ENCODE measurements around the gene BLOC1S3.

The BLOC1S3 gene, protein sequence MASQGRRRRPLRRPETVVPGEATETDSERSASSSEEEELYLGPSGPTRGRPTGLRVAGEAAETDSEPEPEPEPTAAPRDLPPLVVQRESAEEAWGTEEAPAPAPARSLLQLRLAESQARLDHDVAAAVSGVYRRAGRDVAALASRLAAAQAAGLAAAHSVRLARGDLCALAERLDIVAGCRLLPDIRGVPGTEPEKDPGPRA

DNA sequence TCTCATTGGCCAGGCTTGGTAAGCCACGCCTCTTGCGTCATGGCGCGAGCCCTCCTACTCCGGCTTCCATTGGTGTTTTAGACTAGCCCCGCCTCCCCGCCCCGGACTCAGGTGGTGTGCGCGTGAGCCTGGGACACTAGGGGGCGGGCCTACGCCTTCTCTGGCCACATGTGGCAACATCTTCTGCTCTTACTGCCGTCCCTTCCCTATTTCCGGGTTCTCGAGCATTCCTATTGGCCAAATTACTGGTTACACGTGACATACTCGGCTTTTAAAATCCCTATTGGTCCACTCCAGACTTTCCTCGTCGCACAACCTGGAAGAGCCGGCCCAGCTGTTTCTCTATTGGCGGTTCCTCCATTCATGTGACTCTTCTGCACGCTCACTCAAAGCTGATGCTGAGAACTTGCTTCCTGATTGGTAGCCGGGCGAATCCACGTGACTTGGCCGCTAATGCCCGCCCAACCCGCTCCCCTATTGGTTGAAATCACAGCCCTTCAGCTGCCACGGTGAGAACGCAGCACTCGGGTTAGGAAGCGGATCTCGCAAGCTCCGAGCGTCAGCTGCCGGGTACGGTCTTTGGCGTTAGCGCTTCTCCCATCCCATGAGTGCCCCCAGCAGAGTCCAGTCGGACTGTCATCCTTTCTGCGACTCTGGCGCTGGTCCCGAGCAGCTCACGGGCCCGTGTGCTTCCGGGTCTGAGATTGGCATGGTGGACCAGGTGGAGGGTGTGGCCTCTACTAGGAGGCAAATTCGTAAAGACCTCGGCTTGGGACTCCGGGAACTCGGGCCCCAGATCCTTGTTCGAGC, at the start of gene BLOC1S3:
BLOC1S3 (plus strand) TSS at position 523 of the 810 bp plus-strand sequence. CDS start 513 bp downstream, outside the sequence.
- peak; percentile 100 for DNase-seq

DNA sequence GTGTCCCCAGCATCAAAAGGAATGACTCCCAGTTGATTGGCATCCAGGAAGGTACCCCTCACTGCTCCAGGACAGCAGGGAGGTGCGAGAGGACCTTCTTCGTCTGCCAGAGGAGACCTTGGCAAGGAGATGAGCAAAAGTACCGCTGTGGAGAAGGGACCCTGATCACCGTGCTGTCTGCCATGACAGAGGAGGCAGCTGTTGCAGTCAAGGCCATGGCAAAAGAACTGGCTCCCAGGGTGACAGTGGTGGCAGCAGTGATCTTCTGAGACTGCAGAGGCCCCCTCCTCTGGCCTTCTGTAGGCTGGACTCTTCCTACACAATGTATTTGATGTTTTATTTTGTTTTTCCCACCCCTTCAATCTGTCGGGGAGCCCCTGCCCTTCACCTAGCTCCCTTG, 49.8 kb upstream of the BLOC1S3 start:
- DNase-seq = no peak

DNA sequence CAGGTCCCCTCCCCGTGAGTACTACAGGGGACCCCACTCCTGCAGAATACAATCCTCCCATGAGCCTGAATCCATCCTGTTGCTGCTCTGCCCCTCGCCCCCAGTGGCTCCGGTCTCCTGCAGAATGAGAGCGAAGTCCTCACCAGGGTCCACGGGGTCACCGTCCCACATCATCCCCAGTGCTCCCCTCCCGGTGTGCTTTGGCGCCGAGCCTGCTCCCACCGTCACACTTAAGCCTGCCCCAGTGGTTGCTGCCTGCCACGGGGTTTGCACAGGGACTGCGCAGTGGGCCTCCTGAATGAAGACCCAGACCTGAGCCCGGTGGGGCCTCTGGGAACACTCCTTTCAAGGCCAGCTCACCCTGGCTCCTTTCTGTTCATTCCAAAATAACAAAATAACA, 48.3 kb upstream of the BLOC1S3 start:
- no peak for DNase-seq

DNA sequence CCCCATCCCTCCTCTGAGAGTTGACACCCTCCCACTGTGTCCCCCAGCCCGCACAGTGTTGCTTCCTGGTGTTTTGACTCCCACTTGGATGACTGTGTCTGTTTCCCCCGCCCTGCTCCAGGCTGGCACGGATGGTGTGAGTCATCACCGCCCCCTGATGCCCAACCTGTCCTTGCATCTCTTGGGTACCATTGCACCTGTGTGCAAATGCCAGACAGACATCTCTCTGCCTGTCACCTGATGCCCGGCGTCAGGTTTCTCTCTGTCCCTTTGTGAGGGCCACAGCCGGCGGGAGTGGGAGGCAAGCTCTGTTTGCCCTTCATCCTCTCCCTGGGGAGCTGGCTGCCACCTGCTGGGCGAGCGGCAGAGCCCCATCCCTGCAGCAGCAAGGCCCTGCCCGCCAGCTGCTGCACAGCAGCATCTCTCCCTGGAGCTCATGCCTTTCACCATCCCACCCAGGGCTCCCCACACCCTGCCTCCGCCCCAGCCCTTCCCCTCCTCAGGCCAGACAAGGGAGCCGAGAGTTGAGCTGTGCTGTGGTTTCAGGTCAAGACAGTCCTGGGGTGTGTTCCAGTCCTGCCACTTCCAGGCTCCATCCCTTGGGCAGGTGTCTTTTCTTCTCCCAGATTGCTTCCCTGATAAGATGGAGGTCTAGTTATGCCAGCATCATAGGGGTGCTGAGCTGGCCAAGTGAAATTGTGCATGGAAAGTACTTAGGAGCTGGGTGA, 47.5 kb upstream of the BLOC1S3 start:
- DNase-seq = peak; percentile 97

DNA sequence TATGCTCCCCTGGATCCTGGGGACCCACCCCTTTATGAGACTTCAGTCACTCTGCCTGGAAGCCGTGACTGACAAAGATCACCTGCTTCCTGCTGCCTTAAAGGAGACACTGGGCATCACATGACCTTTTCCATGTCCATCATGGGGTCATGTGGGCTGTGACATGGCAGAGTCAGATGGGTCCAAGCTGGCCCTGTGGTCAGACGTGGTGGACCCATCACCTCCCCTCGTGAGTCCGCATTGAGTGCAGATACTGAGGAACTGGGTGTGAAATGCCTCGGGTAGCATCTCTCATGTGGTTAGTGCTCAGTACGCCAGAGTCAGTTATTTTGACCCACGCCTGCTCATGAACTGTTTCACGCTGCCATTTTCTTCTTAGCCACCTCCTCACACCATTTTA, 44.9 kb upstream of the BLOC1S3 start:
- no peak for DNase-seq

DNA sequence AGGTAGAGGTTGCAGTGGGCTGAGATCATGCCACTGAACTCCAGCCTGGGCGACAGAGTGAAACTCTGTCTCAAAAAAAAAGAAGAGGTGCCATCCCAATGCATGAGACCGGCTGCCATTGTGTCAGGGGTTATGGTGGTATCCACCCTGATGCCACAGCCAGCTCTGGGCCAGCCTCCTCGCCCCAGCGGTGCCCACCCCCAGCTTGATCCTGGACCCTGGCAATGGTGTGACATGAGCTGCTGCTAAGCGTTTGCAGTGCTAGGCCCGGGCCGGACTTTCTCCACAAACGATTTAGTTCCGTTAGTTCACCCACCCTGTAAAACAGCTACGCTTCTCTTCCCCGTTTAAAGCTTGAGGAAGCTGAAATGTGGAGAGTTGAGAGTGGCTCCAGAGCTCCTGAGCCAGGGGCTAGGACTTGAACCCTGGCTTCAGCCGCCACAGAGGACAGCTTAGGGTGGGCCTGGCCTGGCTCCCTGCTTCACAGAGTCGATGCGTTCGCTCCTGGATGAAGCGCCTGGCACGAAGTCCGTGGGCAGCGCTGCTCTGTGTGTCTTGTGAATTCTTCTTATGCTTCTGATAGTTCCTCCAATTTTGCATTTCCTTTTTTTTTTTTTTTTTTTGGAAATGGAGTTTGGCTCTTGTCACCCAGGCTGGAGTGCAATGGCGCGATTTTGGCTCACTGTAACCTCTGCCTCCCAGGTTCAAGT, 43.3 kb upstream of the BLOC1S3 start:
- DNase-seq = no peak

DNA sequence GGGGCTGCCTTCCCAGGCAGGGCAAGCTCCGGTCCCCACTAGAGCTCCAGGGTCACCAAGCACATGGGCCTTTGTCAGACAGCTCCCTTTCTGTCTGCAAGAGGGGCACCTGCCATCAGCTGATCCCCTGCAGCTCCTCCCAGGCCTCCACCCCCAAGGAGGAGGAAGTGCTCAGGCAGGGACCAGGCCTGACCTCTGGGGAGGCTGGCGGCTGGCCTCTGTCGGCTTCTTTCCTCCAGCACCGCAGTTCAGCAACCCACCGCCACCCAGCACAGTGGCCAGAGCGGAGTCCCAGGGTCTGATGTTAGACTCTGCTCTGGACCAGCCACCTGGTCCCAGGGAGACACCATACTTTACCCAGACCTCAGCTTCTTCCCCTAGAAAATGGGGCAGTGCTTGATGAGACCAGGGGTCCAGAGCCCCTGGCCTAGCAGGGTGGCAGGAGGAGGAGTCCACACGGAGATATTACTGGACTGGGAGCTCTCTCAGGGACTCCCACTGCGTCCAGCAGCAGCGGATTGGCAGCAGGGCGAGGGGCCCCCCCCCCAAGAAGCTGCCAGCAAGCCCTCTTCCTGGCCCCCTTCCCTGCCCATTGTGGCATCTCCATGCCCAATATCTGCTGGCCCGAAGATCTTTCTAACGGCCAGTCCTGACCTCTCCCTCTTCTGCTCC, 41.9 kb upstream of the BLOC1S3 start:
- DNase-seq = no peak

DNA sequence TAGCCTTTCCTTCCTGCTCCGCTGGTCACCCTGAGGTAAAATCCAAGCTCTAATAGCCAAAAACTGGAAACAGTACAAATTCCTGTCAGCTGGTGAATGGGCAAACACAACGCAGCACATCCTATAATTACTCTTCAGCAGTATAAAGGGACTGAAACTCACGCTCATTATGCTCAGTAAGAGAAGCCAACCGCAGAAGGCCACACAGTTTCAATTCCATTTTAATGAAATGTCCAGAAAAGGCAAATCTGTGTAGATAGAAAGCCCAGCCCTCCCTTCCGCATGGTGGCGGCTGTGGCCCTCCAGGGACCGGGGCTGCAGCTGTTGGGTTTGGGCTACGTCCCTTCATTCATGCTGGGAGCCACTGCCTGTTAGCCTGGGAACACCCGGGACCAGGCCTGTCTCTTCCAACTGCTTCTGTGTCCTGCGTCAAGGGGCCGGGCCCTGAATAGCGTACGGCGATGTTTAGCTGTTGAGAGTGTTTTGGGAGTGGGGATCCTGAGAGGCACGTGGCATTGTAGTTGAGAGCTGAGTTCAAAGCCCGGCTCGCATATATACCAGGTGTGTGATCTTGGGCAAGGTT, 41.3 kb upstream of the BLOC1S3 start:
- peak; percentile 74 for DNase-seq

DNA sequence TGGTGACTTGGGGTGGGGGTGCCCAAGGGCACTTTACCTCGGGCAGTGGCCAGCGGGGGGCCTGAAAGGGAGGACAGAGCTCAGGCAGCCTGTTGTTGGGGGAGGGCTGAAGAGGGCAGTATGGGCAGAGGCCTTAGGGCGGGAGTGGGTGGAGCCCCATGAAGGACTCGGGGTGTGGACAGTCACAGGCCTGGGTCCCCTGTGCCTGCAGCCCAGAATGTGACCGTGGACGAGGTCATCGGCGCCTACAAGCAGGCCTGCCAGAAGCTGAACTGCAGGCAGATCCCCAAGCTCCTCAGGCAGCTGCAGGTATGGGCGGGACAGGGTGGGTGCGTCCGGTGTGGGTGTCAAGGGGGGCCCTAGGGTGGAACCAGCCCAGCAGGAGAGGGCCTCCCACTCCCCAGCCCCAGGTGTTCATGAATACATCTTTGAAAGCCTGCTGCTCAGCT, 40.3 kb upstream of the BLOC1S3 start:
- DNase-seq = no peak

DNA sequence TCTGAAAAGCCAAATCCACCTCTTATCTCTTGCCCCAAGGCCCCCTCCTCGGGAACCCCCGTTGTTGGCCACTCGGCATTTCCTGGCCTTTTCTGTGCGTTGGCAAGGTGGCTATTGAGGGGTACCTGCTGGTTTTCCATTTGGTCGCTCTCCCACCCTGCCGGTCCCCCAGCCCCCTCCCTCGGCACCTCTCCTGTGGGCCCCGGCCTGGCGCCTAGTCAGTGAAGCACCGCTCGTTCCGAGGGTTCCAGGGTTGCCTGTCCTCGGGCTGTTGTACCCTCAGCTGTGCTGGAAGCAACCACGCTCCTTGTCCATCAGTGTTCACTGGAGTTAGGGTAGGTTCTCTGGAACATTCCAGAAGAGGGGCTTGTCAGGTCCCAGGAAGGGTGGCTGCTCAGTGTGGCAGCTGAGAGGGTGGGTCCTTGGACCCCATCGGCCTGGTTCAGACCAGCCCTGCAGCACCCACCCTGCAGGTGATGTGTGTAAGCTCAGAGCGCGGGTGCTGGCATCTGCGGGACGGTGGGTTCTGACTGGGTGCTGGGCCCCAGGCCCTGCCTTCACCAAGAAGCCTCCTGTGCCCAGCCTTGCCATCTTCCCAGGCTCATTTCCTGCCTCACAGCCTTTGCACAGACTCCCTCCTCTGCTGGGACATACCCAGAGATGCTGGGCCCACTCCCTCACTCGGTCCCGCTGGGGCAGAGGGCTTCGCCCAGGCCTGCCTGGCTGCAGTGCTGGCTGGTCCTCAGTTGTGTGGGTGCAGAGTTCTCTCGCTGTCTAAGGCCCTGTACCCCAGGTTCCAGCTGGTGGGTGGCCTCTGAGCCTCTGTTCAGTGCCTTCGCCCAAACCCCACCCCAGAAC, 39.1 kb upstream of the BLOC1S3 start:
- no peak for DNase-seq

DNA sequence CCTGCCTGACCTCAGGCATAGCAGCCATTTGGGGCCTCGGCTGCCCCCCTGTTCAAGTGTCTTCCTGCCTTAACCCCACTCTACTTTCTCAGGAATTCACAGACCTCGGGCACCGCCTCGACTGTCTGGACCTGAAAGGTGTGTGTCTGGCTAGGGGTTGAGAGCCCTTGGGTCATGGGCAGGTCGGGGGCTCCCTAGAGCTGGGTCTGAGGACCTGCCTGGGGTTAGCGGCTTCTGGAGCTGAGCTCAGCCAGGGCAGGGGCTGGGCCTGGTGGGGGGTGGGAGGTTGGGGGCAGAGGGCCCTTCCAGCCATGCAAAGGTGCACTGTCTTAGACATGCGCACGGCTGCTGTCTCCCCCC, 38.5 kb upstream of the BLOC1S3 start:
- no peak for DNase-seq

DNA sequence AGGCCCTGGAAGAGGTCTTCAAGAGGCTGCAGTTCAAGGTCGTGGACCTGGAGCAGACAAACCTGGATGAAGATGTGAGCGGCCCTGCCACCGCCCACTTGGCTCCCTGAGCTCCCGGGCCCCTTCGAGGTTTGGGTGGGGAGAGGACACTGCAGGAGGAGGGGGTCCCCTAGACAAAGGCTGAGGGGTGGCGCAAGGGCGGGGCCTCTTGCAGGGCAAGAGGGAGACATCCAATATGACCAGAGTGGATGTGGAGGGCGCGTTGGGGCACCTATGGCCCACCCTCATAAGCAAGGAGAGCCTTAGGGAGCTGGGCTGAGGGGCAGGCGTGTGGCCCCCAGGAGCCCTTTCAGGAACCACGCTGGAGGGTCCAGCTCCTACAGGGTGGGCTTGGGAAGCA, 38.1 kb upstream of the BLOC1S3 start:
- no peak for DNase-seq

DNA sequence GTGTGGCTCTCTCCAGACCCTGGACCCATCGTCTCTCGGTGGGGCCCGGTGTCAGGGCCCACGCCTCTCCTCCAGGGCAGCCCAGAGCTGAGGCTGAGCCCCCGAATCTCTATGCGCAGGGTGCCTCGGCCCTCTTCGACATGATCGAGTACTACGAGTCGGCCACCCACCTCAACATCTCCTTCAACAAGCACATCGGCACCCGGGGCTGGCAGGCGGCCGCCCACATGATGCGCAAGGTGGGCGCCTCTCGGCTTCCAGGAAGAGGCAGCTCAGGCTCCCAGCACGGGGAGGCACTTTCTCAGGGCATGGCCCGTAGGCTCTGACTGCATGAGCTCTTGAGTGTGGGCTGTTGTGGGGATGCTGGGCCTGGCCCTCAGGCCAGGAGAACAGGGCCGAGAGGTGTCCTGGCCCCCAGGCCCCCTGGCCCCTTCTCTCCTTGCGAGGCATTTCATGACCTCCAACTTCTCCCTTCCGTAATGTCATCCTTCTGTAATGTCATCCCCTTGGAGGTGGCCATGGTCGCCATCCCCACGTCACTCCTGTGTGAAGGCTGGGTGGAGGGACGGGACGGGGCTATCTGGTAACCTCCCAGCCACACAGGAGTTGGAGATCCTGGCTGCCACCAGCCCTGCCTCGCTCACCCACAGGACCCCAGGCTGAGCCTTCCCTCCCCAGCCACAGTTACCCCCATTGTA, 37.2 kb upstream of the BLOC1S3 start:
- DNase-seq = no peak

DNA sequence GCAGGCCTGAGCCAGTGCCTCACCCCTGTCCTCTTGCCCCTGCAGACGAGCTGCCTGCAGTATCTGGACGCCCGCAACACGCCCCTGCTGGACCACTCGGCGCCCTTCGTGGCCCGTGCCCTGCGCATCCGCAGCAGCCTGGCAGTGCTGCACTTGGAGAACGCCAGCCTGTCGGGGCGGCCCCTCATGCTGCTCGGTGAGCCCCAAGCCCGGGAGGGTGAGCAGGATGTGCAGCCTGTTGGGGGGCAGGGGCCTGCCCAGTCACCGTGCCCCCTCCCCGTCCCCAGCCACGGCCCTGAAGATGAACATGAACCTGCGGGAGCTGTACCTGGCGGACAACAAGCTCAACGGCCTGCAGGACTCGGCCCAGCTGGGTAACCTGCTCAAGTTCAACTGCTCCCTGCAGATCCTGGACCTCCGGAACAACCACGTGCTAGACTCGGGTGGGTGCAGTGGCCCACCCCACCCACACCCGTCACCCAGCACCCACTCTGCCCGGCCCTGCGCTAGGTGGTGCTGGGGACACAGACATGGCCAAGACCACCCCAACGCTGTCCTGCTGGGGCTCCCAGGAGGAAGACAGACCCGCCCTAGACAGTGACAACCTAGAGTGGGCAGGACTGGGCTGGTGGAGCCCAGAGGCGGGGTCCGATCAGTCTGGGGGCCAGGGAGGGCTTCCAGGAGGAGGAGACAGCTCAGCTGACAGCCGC, 36.4 kb upstream of the BLOC1S3 start:
- no peak for DNase-seq

DNA sequence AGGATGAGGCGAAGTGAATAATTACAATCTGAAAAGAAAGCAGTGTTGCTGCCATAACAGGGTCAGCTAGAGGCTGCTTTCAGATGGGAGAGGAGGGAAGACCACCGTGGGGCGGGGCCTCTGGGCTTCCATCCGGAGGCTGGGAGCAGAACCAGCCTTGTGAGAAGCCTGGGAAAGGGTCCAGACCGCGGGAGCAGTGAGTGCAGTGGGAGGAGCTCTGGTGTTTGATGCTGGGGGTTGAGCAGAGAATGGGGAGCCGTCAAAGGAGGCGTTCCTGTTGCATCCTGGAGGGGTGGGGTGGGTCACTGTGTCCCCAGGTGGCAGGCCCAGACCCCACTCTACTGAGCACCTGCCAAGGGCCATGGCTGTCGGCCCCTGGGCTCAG, 35.9 kb upstream of the BLOC1S3 start:
- no peak for DNase-seq

DNA sequence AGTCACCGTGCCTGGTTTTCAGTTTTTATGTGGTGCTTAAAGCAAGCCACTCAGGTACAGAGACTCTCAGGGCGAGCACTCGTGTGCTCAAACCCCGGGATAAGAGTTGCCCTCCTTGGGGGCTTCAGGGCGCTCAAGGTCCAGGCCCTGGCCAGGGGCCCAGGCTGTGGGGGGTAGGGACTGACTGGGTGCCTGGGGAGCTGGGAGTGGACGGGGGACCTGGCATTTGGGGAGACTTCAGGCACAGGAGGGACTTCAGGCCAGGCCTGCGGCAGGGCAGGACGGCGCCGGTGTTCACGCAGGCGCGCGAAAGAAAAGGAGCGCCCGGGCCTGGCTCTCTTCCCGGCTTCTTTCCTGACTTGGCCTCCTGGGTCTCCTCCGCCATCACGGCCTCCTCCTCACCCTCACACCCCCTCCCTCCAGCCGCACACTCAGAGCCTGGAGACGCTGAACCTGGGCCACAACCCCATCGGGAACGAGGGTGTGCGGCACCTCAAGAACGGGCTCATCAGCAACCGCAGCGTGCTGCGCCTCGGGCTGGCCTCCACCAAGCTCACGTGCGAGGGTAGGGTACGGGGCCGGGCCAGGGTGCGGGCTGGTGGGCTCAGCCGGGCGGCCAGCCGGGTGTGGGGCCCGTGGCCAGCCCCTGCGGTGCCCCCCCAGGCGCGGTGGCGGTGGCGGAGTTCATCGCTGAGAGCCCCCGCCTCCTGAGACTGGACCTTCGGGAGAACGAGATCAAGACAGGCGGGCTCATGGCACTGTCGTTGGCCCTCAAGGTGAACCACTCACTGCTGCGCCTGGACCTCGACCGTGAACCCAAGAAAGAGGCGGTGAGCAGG, 33.9 kb upstream of the BLOC1S3 start:
- no peak for DNase-seq

DNA sequence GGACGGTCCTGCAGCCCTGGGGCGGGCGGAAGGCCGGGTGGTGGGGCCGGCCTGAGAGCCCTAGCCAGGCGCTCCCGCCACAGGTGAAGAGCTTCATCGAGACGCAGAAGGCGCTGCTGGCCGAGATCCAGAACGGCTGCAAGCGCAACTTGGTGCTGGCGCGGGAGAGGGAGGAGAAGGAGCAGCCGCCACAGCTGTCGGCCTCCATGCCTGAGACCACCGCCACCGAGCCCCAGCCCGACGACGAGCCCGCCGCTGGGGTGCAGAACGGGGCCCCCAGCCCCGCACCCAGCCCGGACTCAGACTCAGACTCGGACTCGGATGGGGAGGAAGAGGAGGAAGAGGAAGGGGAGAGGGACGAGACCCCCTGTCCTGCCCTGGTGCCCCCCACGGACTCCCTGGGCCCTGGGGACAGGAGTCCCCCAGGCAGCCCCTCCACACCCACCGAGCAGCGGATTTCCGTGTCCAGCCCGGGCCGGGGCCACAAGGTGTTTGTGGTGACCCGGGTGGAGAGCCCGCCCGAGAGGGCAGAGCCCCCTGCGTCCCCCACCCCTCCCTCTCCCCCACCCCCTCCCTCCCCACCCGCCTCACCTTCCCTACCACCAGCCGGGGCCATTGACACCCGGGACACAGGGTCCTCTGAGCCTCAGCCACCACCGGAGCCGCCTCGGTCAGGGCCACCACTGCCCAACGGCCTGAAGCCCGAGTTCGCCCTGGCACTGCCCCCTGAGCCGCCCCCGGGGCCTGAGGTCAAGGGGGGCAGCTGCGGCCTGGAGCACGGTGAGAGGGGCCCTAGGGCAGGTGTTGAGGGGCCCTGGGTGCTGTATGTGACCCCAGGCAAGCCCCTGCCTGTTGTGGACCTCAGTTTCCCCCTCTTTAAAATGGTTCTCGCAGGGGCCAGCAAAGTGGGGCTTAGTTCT, 33.1 kb upstream of the BLOC1S3 start:
- no peak for DNase-seq

DNA sequence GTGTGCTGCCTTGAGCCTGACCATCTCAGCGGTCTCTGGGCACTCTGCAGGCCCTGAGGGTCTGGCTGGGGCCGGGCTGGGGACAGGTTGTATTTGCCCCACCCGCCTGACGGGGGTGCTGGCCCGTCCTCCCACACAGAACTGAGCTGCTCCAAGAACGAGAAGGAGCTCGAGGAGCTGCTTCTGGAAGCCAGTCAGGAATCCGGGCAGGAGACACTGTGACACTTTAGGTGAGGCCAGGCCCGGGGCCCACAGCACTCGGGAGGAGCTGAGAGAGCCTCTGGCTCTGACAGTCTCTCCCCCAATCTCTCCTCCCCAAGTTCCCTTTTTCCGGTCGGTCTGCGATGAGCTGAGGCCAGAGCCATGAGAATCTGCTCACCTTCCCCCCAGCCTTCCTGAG, 32.3 kb upstream of the BLOC1S3 start:
- DNase-seq = no peak
